GM10248 (cell line): ENCODE measurements around the gene CXCL12.
A peak's percentile ranks its signal among the peaks of the same experiment; 100 is the strongest.

Experiments
- CTCF ChIA-PET: fragments of 300-600 bp; sonication (Branson Sonifier 250); formaldehyde crosslinking; extraction: SDS; loops from one replicate; lab custom pipeline; 2021; ENCODE audit warnings: antibody characterized with exemption; lab: Yijun Ruan, JAX
- POLR2A ChIA-PET: fragments of 350-650 bp; sonication (Branson Sonifier 250); formaldehyde crosslinking; extraction: SDS; loops from one replicate; lab custom pipeline; 2020; ENCODE audit warnings: antibody characterized with exemption; lab: Yijun Ruan, JAX
- DNase-seq: peaks from one replicate; pipeline ENCODE4 v3.0.0; 2012; ENCODE audit errors: extremely low spot score
- CTCF ChIP-seq: IDR thresholded peaks from 2 replicates; pipeline ENCODE4 v1.5.1; 2012; ENCODE audit warnings: mild to moderate bottlenecking, low read depth; ENCODE audit errors: extremely low read depth, missing control alignments, control extremely low read depth

CXCL12 gene

GRCh38 chr10:44385026-44385695, at the start of gene CXCL12:
CXCL12 (minus strand) TSS chr10:44385097; CDS start chr10:44385005, 92 bp downstream.
- CTCF ChIA-PET, result interaction anchor here (0.7 to 4.8 kb wide), 12 partner anchors 8 to 716 kb away, joined by 3 to 54 read pairs (median 7); no protein-coding TSS in a partner anchor
- POLR2A ChIA-PET, result no interaction called here
- TF ChIP-seq CTCF, result no peak
- DNase-seq, result no peak

GRCh38 chr10:44427479-44427878, 42.6 kb upstream of the CXCL12 start:
- CTCF ChIA-PET, result interaction anchor here (0.9 kb wide), 1 partner anchor 41 kb away, joined by 4 read pairs; no protein-coding TSS in a partner anchor
- no peak for TF ChIP-seq CTCF
- POLR2A ChIA-PET, result no interaction called here
- no peak for DNase-seq

- POLR2A ChIA-PET, result no interaction called here
- CTCF ChIA-PET, result interaction anchor here (0.9 kb wide), 1 partner anchor 40 kb away, joined by 4 read pairs; no protein-coding TSS in a partner anchor
- no peak for DNase-seq
- no peak for TF ChIP-seq CTCF
Measured at GRCh38 chr10:44427037-44427436, 42.1 kb upstream of the CXCL12 start.

- ChIA-PET CTCF (interaction anchor here (0.9 kb wide), 1 partner anchor 40 kb away, joined by 4 read pairs; no protein-coding TSS in a partner anchor), POLR2A (no interaction called here)
- DNase-seq, result peak; percentile 4
- TF ChIP-seq CTCF, result no peak
Measured at GRCh38 chr10:44426247-44427034, 41.5 kb upstream of the CXCL12 start.

- no peak for DNase-seq
- ChIA-PET CTCF (no interaction called here), POLR2A (no interaction called here)
- no peak for TF ChIP-seq CTCF
Measured at GRCh38 chr10:44425466-44425865, 40.6 kb upstream of the CXCL12 start.

- no peak for DNase-seq
Measured at GRCh38 chr10:44424957-44425356, 40.1 kb upstream of the CXCL12 start.

More at GRCh38 chr10:44424957-44425356, 40.1 kb upstream of the CXCL12 start:
- ChIA-PET POLR2A (no interaction called here), CTCF (no interaction called here)
- no peak for TF ChIP-seq CTCF
